GM12878 (cell line): ENCODE measurements around the gene FURIN.

Experiments used
- MXI1 ChIP-seq: fragments of 150-350 bp; IDR thresholded peaks from 2 replicates; pipeline ENCODE4 v1.6.1; 2011; ENCODE audit warnings: low read depth, mild to moderate bottlenecking, inconsistent platforms, low read length, improper control_type of control experiment
- POLR2AphosphoS5 ChIP-seq: IDR thresholded peaks from 2 replicates; pipeline ENCODE4 v1.6.1; 2011; ENCODE audit warnings: mild to moderate bottlenecking, low read length, inconsistent platforms
- TAF1 ChIP-seq: IDR thresholded peaks from 2 replicates; pipeline ENCODE4 v1.6.1; 2011; ENCODE audit warnings: mild to moderate bottlenecking, low read depth, low read length, borderline replicate concordance
- WRNIP1 ChIP-seq: IDR thresholded peaks from 2 replicates; pipeline ENCODE4 v1.6.1; 2011; ENCODE audit warnings: low read depth, low read length, improper control_type of control experiment, borderline replicate concordance
- TF ChIP-seq, protein P1 (sequence below), 3 experiments: IDR thresholded peaks in 2 of 3; conservative IDR thresholded peaks in 1 of 3; 2 replicates each; pipeline ENCODE4 v1.5.1; 2011; ENCODE audit warnings: low read depth in 3 of 3, low read length in 3 of 3, mild to moderate bottlenecking in 3 of 3, control low read depth in 2 of 3, moderate library complexity in 2 of 3, inconsistent platforms in 1 of 3, mixed read lengths in 1 of 3; ENCODE audit not compliant: control insufficient read depth in 2 of 3, insufficient read depth in 1 of 3; ENCODE audit errors: extremely low read depth in 1 of 3
- TF ChIP-seq, protein P2 (sequence below): IDR thresholded peaks from 2 replicates; pipeline ENCODE4 v1.6.1; 2011; ENCODE audit warnings: low read depth, mild to moderate bottlenecking, low read length, moderate library complexity, borderline replicate concordance; ENCODE audit errors: extremely low read depth

DNA sequence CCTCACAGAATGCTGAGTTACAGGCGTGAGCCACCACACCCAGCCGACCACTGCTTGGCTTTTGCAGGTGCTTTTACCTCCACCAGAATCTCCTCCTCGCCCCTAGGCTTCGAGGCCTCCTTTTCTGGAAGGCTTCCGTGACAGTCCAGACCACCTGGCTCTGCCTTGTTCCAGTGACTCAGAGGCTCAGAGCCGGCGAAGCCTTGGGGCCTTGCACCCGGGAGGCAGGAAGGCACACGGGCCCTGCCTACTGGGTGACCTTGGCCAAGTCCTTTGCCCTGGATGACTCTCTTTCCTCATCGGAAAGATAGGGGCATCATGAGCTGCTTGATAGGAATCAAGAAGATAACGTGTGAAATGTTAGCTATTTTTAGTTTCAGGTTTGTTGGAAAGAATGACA is 31.3 kb upstream of the FURIN start:
- TF ChIP-seq, protein P1, sequence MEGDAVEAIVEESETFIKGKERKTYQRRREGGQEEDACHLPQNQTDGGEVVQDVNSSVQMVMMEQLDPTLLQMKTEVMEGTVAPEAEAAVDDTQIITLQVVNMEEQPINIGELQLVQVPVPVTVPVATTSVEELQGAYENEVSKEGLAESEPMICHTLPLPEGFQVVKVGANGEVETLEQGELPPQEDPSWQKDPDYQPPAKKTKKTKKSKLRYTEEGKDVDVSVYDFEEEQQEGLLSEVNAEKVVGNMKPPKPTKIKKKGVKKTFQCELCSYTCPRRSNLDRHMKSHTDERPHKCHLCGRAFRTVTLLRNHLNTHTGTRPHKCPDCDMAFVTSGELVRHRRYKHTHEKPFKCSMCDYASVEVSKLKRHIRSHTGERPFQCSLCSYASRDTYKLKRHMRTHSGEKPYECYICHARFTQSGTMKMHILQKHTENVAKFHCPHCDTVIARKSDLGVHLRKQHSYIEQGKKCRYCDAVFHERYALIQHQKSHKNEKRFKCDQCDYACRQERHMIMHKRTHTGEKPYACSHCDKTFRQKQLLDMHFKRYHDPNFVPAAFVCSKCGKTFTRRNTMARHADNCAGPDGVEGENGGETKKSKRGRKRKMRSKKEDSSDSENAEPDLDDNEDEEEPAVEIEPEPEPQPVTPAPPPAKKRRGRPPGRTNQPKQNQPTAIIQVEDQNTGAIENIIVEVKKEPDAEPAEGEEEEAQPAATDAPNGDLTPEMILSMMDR (IDR thresholded peaks at IDR 0.05 in 2 of 3, conservative IDR thresholded peaks at IDR 0.05 in 1 of 3; ENCODE audit: control insufficient read depth in 2 of 3, extremely low read depth in 1 of 3, insufficient read depth in 1 of 3, low read depth in 3 of 3, low read length in 3 of 3) = no peak
- TF ChIP-seq MXI1 = no peak
- no peak for TF ChIP-seq POLR2AphosphoS5
- TF ChIP-seq, protein P2, sequence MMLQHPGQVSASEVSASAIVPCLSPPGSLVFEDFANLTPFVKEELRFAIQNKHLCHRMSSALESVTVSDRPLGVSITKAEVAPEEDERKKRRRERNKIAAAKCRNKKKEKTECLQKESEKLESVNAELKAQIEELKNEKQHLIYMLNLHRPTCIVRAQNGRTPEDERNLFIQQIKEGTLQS = no peak
- TF ChIP-seq WRNIP1 = no peak
- no peak for TF ChIP-seq TAF1
